Mesodermal cell (in vitro differentiated cells): ENCODE results near the gene FBXW12.

Source experiments
- H3K27ac ChIP-seq: 2 replicates; pipeline ENCODE4 v1.7.0; 2013; ENCODE audit warnings: mild to moderate bottlenecking, low read depth, low read length, moderate library complexity; ENCODE audit not compliant: severe bottlenecking
- H3K36me3 ChIP-seq: 2 replicates; pipeline ENCODE4 v1.7.1; 2013; ENCODE audit warnings: mild to moderate bottlenecking, low read length, moderate library complexity; ENCODE audit not compliant: control insufficient read depth, insufficient read depth
- H3K4me1 ChIP-seq: one replicate; pipeline ENCODE4 v1.7.1; 2013; ENCODE audit warnings: mild to moderate bottlenecking, low read length; ENCODE audit not compliant: insufficient read depth, control insufficient read depth, poor library complexity, severe bottlenecking
- H3K4me3 ChIP-seq: 2 replicates; pipeline ENCODE4 v1.7.0; 2013; ENCODE audit warnings: low read length, control low read depth, mild to moderate bottlenecking; ENCODE audit not compliant: insufficient read depth, poor library complexity, severe bottlenecking; ENCODE audit errors: extremely low read depth
- H3K9me3 ChIP-seq: 2 replicates; pipeline ENCODE4 v1.7.1; 2013; ENCODE audit warnings: mild to moderate bottlenecking, low read length, moderate library complexity; ENCODE audit not compliant: control insufficient read depth
- WGBS, 2 experiments: methylation state at CpG; one replicate each; pipeline ENCODE4 v1.1.5; 2013; ENCODE audit warnings: missing lambda C conversion rate in 2 of 2; ENCODE audit not compliant: insufficient coverage in 2 of 2; 5-methylcytosine and 5-hydroxymethylcytosine counted together

FBXW12 gene

GRCh38 chr3:48439820-48440589, 68.0 kb downstream of the FBXW12 start, which contains the start of the genes CCDC51 and TMA7:
CCDC51 (minus strand) TSS chr3:48440119; CDS start chr3:48435128, 4,991 bp downstream.
TMA7 (plus strand) TSS chr3:48440257; CDS start chr3:48440297, 40 bp downstream.
- Histone ChIP-seq H3K27ac (peak within 1 kb of the TSS; percentile 76), H3K36me3 (peaks cover 40% of the 10 kb centered on the region), H3K9me3 (no peaks in the 10 kb centered on the region), H3K4me3 (peak within 1 kb of the TSS; percentile 98), H3K4me1 (peaks cover 13% of the 10 kb centered on the region)
- WGBS, 2 experiments = 0 to 1% methylated on average over 50 to 53 of the region's 54 CpGs

GRCh38 chr3:48440590-48440958, 68.6 kb downstream of the FBXW12 start:
- 1 to 2% methylated on average over 18 to 21 of the region's 21 CpGs for WGBS, 2 experiments
- H3K27ac ChIP-seq = peak overlapping the region; percentile 76

DNA sequence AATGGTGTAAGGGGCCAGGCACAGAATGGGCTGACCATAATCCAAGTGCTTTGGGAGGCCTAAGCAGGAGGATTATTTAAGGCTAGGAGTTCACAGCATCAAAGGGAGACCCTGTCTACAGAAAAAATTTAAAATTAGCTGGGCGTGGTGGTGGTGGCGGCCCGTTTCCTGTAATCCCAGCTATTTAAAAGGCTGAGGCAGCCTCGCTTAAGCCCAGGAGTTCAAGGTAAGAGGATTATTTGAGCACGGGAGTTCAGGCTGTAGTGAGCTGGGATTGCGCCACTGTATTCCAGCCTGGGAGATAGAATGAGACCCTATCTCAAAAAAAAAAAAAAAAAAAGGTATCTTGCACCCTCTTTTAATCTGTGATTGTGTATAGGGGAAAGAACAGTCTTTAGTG, 69.9 kb downstream of the FBXW12 start:
- H3K4me3 ChIP-seq = no peak overlapping the region
- no peaks in the 10 kb centered on the region for H3K9me3 ChIP-seq
- peaks cover 16% of the 10 kb centered on the region for H3K4me1 ChIP-seq
- peaks cover 39% of the 10 kb centered on the region for H3K36me3 ChIP-seq
- WGBS, 2 experiments = 98 to 100% methylated on average over 3 to 4 of the region's 6 CpGs
- no peak overlapping the region for H3K27ac ChIP-seq

More at GRCh38 chr3:48440590-48440958, 68.6 kb downstream of the FBXW12 start:
- peak overlapping the region; percentile 98 for H3K4me3 ChIP-seq
- peaks cover 39% of the 10 kb centered on the region for H3K36me3 ChIP-seq
- no peaks in the 10 kb centered on the region for H3K9me3 ChIP-seq
- H3K4me1 ChIP-seq = peaks cover 13% of the 10 kb centered on the region
